ENCODE measurements around the gene SHB. TPM values are rescaled to one million over a fixed set of nuclear protein-coding genes. Genes with fewer than 3 reads are reported as not detected.
A peak's percentile ranks its signal among the peaks of the same experiment; 100 is the strongest.

SHB gene
- total RNA-seq, 3 donors from 2014 or later, result 2.6 to 4.0 (median 3.4) TPM

GRCh38 chr9:37921546-37922300, 147.3 kb downstream of the SHB start:
- Mint-ChIP-seq H3K4me3 (no peak overlapping the region), H3K36me3 (ENCODE audit: insufficient read depth) (no peaks in the 10 kb centered on the region), H3K27me3 (ENCODE audit: low read depth) (no peaks in the 10 kb centered on the region), H3K4me1 (ENCODE audit: low read depth) (no peaks in the 10 kb centered on the region), H3K9me3 (no peaks in the 10 kb centered on the region)
- no peak for DNase-seq
- no peak for ATAC-seq

GRCh38 chr9:37921168-37921510, 147.9 kb downstream of the SHB start:
- no peak for ATAC-seq
- Mint-ChIP-seq H3K9me3 (no peaks in the 10 kb centered on the region), H3K36me3 (ENCODE audit: insufficient read depth) (no peaks in the 10 kb centered on the region), H3K4me1 (ENCODE audit: low read depth) (no peaks in the 10 kb centered on the region), H3K4me3 (no peak overlapping the region), H3K27me3 (ENCODE audit: low read depth) (no peaks in the 10 kb centered on the region)
- DNase-seq, result no peak

GRCh38 chr9:37920471-37921167, 148.4 kb downstream of the SHB start:
- Mint-ChIP-seq H3K9me3 (no peaks in the 10 kb centered on the region), H3K36me3 (ENCODE audit: insufficient read depth) (no peaks in the 10 kb centered on the region), H3K4me3 (no peak overlapping the region), H3K27me3 (ENCODE audit: low read depth) (no peaks in the 10 kb centered on the region), H3K4me1 (ENCODE audit: low read depth) (no peaks in the 10 kb centered on the region)
- ATAC-seq (peak; percentile 38 to 47), DNase-seq (no peak)

GRCh38 chr9:37919956-37920335, 149.1 kb downstream of the SHB start:
- H3K4me3 Mint-ChIP-seq, result no peak overlapping the region
- no peaks in the 10 kb centered on the region for H3K27me3 Mint-ChIP-seq (ENCODE audit: low read depth)
- H3K36me3 Mint-ChIP-seq (ENCODE audit: insufficient read depth), result no peaks in the 10 kb centered on the region
- no peaks in the 10 kb centered on the region for H3K4me1 Mint-ChIP-seq (ENCODE audit: low read depth)
- ATAC-seq, result no peak
- no peaks in the 10 kb centered on the region for H3K9me3 Mint-ChIP-seq
- no peak for DNase-seq

GRCh38 chr9:37919246-37919955, 149.6 kb downstream of the SHB start:
- ATAC-seq (no peak), DNase-seq (no peak)
- Mint-ChIP-seq H3K9me3 (no peaks in the 10 kb centered on the region), H3K4me1 (ENCODE audit: low read depth) (no peaks in the 10 kb centered on the region), H3K4me3 (no peak overlapping the region), H3K27me3 (ENCODE audit: low read depth) (no peaks in the 10 kb centered on the region), H3K36me3 (ENCODE audit: insufficient read depth) (no peaks in the 10 kb centered on the region)

- Mint-ChIP-seq H3K4me1 (ENCODE audit: low read depth) (no peaks in the 10 kb centered on the region), H3K4me3 (no peak overlapping the region), H3K9me3 (no peaks in the 10 kb centered on the region), H3K27me3 (ENCODE audit: low read depth) (no peaks in the 10 kb centered on the region), H3K36me3 (ENCODE audit: insufficient read depth) (no peaks in the 10 kb centered on the region)
- DNase-seq (no peak), ATAC-seq (no peak)
Measured at GRCh38 chr9:37918665-37919170, 150.3 kb downstream of the SHB start.

GRCh38 chr9:37917801-37918664, 151.0 kb downstream of the SHB start:
- no peak for ATAC-seq

GRCh38 chr9:37917313-37917731, 151.7 kb downstream of the SHB start:
- H3K4me1 Mint-ChIP-seq (ENCODE audit: low read depth), result no peaks in the 10 kb centered on the region
- H3K27me3 Mint-ChIP-seq (ENCODE audit: low read depth), result peaks cover 3% of the 10 kb centered on the region
- no peaks in the 10 kb centered on the region for H3K36me3 Mint-ChIP-seq (ENCODE audit: insufficient read depth)
- H3K9me3 Mint-ChIP-seq, result no peaks in the 10 kb centered on the region
- no peak overlapping the region for H3K4me3 Mint-ChIP-seq
- no peak for ATAC-seq
- no peak for DNase-seq

More at GRCh38 chr9:37917801-37918664, 151.0 kb downstream of the SHB start:
- no peak overlapping the region for H3K4me3 Mint-ChIP-seq
- no peak for DNase-seq
- no peaks in the 10 kb centered on the region for H3K4me1 Mint-ChIP-seq (ENCODE audit: low read depth)
- peaks cover 3% of the 10 kb centered on the region for H3K27me3 Mint-ChIP-seq (ENCODE audit: low read depth)
- no peaks in the 10 kb centered on the region for H3K36me3 Mint-ChIP-seq (ENCODE audit: insufficient read depth)
- no peaks in the 10 kb centered on the region for H3K9me3 Mint-ChIP-seq

GRCh38 chr9:37916471-37917312, 152.3 kb downstream of the SHB start:
- ATAC-seq, result no peak
- H3K4me3 Mint-ChIP-seq, result no peak overlapping the region
- no peaks in the 10 kb centered on the region for H3K36me3 Mint-ChIP-seq (ENCODE audit: insufficient read depth)

GRCh38 chr9:37915911-37916470, 153.0 kb downstream of the SHB start:
- H3K27me3 Mint-ChIP-seq (ENCODE audit: low read depth), result peaks cover 5% of the 10 kb centered on the region
- H3K4me3 Mint-ChIP-seq, result no peak overlapping the region
- H3K9me3 Mint-ChIP-seq, result no peaks in the 10 kb centered on the region
- DNase-seq (no peak), ATAC-seq (no peak)
- H3K36me3 Mint-ChIP-seq (ENCODE audit: insufficient read depth), result no peaks in the 10 kb centered on the region
- no peaks in the 10 kb centered on the region for H3K4me1 Mint-ChIP-seq (ENCODE audit: low read depth)

More at GRCh38 chr9:37916471-37917312, 152.3 kb downstream of the SHB start:
- H3K9me3 Mint-ChIP-seq, result no peaks in the 10 kb centered on the region
- H3K4me1 Mint-ChIP-seq (ENCODE audit: low read depth), result no peaks in the 10 kb centered on the region
- DNase-seq, result no peak
- peaks cover 5% of the 10 kb centered on the region for H3K27me3 Mint-ChIP-seq (ENCODE audit: low read depth)

- Mint-ChIP-seq H3K27me3 (ENCODE audit: low read depth) (peaks cover 5% of the 10 kb centered on the region), H3K4me1 (ENCODE audit: low read depth) (no peaks in the 10 kb centered on the region), H3K36me3 (ENCODE audit: insufficient read depth) (no peaks in the 10 kb centered on the region), H3K9me3 (no peaks in the 10 kb centered on the region), H3K4me3 (no peak overlapping the region)
- ATAC-seq, result no peak
- DNase-seq, result no peak
Measured at GRCh38 chr9:37914701-37915358, 154.2 kb downstream of the SHB start.

GRCh38 chr9:37914154-37914551, 154.9 kb downstream of the SHB start:
- H3K4me3 Mint-ChIP-seq, result no peak overlapping the region
- peaks cover 5% of the 10 kb centered on the region for H3K27me3 Mint-ChIP-seq (ENCODE audit: low read depth)
- DNase-seq, result no peak
- no peaks in the 10 kb centered on the region for H3K4me1 Mint-ChIP-seq (ENCODE audit: low read depth)
- ATAC-seq, result no peak
- H3K9me3 Mint-ChIP-seq, result no peaks in the 10 kb centered on the region
- no peaks in the 10 kb centered on the region for H3K36me3 Mint-ChIP-seq (ENCODE audit: insufficient read depth)
